D341Med (cell line): Measurements from ENCODE around the gene JPH3.
A peak's percentile ranks its signal among the peaks of the same experiment; 100 is the strongest.

Experiments
- DNase-seq: peaks from one replicate; pipeline ENCODE4 v3.0.0; 2012; ENCODE audit warnings: low spot score

Gene JPH3

GRCh38 chr16:87602001-87602775 lies at the start of gene JPH3:
JPH3 (plus strand) TSS chr16:87602508; CDS start chr16:87603147, 639 bp downstream.
- DNase-seq: peak; percentile 80

- DNase-seq: no peak
Measured at GRCh38 chr16:87552772-87553573, 49.3 kb upstream of the JPH3 start.

GRCh38 chr16:87554754-87555427 lies 47.4 kb upstream of the JPH3 start:
- DNase-seq: no peak

DNA sequence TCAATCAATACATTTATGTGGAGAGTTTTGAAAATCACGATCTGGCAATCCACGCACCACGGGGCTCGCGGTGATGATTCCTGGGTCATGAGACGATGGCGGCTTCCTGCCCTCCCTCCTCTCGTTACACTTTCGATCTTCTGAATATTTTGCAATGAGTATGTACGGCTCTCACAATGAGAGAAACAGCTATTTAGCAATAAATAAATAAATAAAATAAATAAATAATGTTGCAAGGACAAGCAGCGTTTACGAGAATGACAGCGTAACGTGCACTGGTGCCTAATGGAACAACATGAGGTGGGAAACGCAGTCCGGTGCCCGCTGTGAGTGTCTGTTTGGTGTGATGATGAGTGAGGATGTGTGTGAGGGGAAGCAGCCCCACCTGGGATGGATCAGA lies 46.7 kb upstream of the JPH3 start:
- DNase-seq: no peak

DNA sequence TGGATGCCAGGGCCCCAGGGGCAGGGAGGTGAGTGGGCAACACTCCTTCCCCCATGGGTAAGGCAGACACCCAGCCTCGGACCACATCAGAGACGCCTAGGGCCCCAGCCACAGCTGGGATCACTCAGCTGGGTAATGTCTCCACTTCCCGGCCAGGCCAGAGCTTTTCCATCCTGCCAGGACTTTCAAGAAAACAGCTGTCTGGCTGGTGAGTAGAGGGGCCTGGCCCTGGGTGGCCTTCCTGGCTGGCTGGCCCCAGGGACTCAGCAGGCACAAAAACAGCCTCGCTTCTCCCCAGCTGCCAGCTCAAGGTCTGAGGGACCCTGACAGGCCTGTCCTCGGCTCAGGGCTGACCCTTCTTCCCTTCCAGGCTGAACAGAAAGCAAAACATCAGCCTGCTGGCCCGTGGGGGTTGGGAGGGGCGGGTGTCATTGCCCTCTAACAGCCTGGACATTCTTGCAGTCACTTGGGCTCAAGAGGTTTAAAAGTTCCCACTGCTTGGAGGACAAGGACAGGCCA lies 45.3 kb upstream of the JPH3 start:
- DNase-seq: no peak

- DNase-seq: no peak
Measured at GRCh38 chr16:87558682-87559081, 43.6 kb upstream of the JPH3 start.

DNA sequence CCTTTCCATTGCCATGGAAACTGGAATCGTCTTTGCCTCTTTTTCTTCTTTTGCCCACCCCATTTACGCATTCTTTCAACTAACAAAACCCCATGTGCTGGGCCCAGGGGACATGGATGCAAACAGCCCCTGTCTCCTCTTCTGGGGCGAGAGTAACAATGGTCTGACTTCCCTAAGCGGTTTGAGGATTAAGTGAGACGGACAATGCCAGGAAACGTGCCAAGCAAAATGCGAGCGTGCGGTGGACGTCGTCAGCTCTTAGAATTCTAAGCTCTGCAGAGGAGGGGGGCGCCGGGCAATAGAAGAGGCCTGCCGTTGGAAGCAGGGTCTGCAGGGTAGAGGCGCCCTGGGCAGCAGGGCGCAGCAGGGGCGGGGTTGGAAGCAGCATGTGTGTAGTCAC lies 42.4 kb upstream of the JPH3 start:
- peak; percentile 71 for DNase-seq

DNA sequence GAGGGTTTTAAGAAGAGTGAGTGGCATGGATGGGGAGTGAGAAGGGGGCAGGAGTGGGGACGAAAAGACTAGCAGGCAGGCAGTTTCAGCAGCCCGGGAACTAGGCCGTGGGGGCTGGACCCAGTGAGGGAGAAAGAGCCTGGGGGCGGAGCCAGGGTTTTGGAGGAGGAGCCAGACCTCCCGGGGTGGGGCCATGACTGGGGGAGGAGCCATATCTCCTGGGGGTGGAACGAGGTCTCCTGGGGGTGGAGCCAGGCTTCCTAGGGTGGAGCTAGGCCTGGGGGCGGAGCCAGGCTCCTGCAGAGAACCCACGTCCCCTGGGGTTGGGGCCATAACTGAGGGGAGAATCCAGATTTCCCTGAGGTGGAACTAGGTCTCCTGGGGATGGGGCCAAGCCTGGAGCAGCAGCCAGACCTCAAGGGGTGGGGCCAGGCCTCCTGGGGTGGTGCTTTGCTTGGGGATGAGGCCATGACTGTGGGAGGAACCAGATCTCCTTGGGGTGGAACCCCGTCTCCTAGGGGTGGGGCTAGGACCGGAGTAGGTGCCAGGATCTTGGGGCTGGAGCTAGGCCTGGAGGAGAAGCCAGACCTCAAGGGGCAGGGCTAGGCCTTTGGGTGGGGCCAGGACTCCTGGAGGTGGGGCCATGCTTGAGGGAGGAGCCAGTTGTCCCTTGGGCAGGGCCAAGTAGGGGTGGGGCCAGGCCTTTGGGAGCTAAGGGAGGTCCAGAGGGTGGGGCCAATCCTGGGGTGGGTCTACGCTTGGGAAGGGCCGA lies 41.7 kb upstream of the JPH3 start:
- DNase-seq: peak; percentile 92

DNA sequence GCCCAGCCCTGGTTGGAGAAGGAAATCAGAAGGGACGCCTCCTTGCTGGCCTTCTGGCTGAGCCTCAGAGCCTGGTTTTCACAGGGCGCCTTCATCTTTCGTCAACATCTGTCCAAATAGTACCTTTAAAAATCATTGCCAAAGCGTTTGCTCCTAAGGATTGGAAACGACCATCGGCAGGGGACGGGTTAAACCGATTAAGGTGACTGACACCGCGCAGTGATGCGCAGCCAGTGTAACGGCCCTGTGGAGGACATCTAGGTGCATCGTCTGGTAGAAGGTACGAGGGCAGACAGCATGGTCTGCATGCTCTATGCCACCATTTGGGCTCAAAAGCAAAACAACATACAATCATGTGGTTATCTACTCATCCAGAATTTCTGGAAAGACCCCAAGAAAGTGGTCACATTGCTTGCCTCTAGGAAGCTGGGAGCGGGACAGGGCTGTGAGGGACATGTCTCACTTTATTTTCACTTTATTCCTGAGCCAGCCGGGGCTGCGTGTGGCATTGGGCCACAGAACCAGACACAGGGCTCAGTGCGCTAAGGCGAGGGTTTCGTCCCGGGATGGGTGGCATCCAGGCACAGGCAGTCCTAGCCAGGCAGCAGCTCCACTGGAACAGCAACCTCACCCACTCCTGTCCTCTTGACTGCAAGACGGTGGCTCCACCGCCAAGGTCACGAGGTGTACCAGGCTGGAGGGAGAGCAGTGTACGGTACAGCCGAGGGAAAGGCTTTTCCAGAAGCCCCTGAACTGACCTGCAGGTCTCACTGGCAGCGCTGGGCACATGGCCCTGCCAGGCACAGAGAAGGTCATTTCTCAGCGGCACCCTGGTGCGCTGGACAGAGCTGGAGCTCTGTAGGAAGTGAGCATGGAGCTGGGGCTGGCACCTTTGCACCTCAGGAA lies 40.9 kb upstream of the JPH3 start:
- DNase-seq: no peak

DNA sequence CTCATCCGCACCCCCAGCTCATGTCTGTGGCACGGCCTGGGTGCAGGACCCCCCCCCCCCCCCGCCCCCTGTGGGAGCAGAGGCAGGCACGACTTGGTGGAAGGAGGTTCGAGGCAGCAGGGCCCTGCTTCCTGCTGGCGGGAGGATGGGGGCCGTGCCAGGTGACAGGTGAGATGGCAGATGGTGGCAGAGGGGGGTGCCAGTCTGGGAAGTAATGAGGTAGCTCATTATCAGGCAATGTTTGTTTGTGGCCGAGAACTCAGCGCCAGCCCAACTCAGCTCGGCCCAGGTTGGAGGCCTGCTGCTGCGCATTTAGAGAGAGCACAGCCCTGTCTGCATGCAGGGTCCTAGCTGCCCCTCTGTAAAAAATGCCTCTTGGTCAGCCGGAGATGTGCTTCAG lies 40.1 kb upstream of the JPH3 start:
- DNase-seq: no peak

DNA sequence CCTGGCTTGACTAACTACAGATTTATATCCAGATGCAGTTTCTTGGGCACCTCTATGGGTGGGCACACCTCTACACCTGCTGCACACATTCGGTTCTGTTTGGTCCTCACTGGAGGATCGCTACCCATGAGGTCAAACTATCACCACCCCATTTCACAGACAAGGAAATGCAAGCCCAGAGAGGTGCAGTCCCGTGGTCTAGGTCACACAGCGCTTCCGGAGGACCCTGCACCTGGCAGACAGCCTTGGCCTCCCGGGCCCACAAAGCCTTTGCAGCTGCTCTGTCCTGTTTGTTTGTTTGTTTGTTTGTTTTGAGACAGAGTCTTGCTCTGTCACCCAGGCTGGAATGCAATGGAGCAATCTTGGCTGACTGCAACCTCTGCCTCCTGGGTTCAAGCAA lies 39.3 kb upstream of the JPH3 start:
- DNase-seq: no peak

DNA sequence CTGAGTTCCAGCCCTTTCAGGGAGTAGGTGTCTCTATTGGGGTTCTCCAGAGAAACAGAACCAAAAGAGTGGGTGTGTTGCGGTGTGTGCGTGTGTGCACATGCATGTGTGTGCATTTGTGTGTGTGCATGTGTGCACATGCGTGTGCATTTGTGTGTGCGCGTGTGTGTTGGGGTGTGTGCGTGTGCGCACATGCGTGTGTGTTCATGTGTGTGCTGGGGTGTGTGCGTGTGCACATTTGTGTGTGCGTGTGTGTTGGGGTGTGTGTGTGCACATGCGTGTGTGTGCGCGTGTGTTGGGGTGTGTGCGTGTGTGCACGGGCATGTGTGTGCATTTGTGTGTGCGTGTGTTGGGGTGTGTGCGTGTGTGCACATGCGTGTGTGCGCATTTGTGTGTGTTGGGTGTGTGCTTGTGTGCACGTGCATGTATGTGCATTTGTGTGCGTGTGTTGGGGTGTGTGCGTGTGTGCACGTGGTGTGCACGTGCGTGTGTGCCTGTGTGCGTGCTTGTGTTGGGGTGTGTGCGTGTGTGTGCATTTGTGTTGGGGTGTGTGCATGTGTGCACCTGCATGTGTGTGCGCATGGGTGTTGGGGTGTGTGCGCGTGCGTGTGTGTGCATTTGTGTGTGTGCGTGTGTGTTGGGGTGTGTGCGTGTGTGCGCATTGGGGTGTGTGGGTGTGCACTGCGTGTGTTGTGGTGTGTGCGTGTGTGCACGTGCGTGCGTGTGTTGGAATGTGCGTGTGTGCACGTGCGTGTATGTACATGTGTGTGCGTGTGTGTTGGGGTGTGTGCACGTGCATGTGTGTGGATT lies 38.4 kb upstream of the JPH3 start:
- DNase-seq: no peak

GRCh38 chr16:87564524-87564778 lies 37.9 kb upstream of the JPH3 start:
- DNase-seq: no peak

GRCh38 chr16:87569601-87570571 lies 32.4 kb upstream of the JPH3 start:
- DNase-seq: no peak

GRCh38 chr16:87570572-87570937 lies 31.8 kb upstream of the JPH3 start:
- no peak for DNase-seq

DNA sequence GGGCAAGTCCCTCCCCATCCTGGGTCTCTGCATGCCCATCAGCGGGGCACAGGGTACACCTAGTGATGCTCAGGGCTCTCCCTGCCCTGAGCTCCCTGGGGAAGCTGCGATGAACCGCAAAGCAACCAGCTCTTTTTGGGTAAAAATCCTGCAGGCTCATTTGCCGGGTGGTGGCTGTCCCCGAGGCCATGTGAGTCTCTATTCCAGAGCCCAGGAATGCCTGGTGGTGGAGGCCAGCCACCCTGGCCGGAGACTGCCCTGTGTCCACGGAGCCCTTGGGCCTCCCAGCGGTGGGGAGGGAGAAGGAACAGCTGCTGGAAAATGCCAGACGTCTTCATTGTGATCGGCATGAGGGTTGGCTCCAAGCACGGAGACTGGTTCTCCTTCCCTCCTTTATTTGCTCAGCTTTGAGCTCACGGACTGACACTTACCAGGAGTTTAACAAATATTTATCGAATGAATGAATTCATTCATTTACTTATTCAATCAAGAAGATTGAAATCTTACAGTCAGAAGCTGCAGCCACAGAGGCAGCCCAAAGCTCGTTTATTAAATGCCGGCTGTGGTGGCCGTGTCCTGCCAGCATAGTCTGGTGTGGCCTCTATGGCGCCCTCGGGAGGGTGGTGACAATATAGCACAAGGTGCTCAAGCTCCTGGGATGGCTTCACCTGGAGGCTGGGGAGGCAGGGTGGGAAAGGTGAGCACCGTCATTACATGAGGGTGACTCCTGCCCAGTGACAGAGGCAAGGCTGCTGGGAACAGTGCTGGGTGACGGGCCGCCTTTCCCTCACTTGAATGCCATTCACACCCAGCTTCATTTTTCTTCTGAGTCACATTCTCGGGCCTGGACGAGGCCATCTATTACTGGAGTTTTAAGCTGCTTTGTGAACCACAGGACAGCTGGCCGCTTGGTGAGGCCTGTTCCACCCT lies 31.1 kb upstream of the JPH3 start:
- DNase-seq: peak; percentile 58

DNA sequence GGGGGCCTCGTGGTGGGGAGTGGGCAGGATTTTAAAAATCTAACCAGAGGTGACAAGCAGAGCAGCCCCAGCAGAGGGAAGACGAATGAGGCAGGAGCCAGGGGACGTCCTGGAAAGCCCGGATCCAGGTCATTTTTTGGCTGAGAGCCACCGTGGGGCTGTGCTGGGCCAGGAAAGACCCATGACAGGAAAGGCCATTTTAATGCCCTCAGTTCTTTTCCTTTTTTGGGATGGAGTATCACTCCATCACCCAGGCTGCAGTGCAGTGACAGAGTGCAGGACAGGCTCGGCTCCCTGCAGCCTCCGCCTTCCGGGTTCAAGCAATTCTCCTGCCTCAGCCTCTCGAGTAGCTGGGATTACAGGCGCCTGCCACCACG lies 30.5 kb upstream of the JPH3 start:
- no peak for DNase-seq

DNA sequence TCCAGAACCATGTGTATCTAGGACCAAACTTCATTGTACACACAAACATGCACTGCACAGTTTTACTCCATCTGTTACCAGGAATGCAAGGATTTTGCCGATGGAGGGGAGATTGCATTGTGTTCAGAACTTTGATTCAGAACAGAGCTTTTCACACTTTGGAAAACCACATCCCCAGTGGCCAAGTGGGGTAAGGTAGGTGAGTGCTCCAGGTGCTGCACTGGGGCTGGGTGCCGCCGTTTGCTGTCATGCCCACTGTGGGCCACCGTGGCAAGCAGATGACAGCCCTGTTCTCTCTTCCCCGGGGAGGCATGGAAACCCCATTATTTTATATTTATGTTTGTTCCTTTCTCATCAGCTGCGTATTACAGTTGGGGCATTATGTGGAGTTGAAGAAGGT lies 29.3 kb upstream of the JPH3 start:
- DNase-seq: no peak
